Skeletal muscle tissue (tissue), 4 donors: ENCODE measurements around the gene SORCS1. TPM values are rescaled to one million over a fixed set of nuclear protein-coding genes. Genes with fewer than 3 reads are reported as not detected.

Source experiments
- H3K27ac ChIP-seq: one replicate; pipeline ENCODE4 v1.7.0; 2013; ENCODE audit warnings: mild to moderate bottlenecking, low read depth, low read length, inconsistent platforms
- H3K27me3 ChIP-seq, 3 donors: one replicate each; pipeline ENCODE4 v1.7.0; 2013; ENCODE audit warnings: low read length in 3 of 3; ENCODE audit not compliant: control insufficient read depth in 3 of 3, insufficient read depth in 3 of 3
- H3K36me3 ChIP-seq, 3 donors: one replicate each; pipeline ENCODE4 v1.7.0; 2013; ENCODE audit warnings: low read length in 3 of 3; ENCODE audit not compliant: control insufficient read depth in 3 of 3, insufficient read depth in 3 of 3
- H3K4me1 ChIP-seq, 3 donors: one replicate each; pipeline ENCODE4 v1.7.0; 2013; ENCODE audit warnings: low read length in 3 of 3, mild to moderate bottlenecking in 3 of 3; ENCODE audit not compliant: control insufficient read depth in 3 of 3, insufficient read depth in 3 of 3
- H3K4me3 ChIP-seq, 3 donors: one replicate each; pipeline ENCODE4 v1.7.0; 2013; ENCODE audit warnings: low read length in 3 of 3
- H3K9ac ChIP-seq, 3 donors: one replicate each; pipeline ENCODE4 v1.7.0; 2013; ENCODE audit warnings: low read length in 3 of 3, mild to moderate bottlenecking in 3 of 3, moderate library complexity in 2 of 3, low read depth in 1 of 3
- H3K9me3 ChIP-seq, 3 donors: one replicate each; pipeline ENCODE4 v1.7.0; 2013; ENCODE audit warnings: low read length in 3 of 3; ENCODE audit not compliant: control insufficient read depth in 3 of 3
- total RNA-seq: library from RNA; depleted of rRNA; stranded (reverse); fragments of >200 nt; gene quantifications from one replicate; pipeline ENCODE4 v1.2.3, GENCODE V29; 2014
- donor health status: Osteomylitis.

The SORCS1 gene
- total RNA-seq, 1 donor from 2014 or later = 4.2 TPM

DNA sequence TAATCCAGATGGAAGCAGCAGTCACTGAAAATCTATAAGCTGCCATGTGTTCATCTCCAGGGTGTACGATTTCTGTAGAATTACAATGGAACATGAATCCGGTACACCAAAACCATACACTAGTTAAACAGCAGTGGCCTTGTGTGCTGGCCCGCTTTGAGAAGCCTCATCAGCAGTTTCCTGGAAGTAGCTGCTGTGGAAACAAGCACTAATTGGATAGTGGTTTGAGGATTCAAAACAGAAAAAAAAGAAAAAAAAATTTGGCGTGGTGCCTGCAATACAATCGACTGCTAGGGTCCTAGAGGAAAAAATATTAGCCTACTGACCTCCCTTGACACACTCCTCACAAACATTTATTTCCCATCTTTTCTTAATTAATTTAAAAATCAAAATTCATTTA lies 545.9 kb downstream of the SORCS1 start:
- Histone ChIP-seq H3K4me3 (no peak overlapping the region), H3K4me1 (peaks cover 0 to 3% (median 0%) of the 10 kb centered on the region in 3 donors), H3K27me3 (peaks cover 0 to 4% (median 0%) of the 10 kb centered on the region in 3 donors), H3K36me3 (no peaks in the 10 kb centered on the region), H3K9ac (no peak overlapping the region), H3K27ac (no peak overlapping the region), H3K9me3 (no peaks in the 10 kb centered on the region)

DNA sequence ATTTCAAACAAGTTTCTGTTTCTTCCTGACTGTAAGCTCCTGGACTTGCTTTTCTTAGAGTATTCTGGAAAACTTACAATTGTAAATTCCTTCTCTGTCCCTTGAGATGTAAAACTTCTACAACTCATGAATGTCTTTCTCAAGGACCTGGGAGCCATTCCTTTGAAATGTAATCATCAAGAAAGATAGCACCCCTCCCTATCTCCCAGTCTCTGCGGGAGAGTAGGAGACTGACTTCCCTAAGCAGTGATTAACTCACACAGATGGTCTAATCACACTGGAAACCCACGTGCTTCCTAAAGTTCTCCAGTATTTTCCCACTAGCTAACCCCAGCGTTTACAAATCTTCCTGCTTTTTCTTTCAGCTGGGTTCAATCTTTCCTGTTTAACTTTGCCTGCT lies 549.4 kb downstream of the SORCS1 start:
- Histone ChIP-seq H3K27me3 (peaks cover 0 to 4% (median 0%) of the 10 kb centered on the region in 3 donors), H3K4me1 (peaks cover 0 to 3% (median 0%) of the 10 kb centered on the region in 3 donors), H3K9ac (no peak overlapping the region), H3K27ac (no peak overlapping the region), H3K4me3 (no peak overlapping the region), H3K9me3 (no peaks in the 10 kb centered on the region), H3K36me3 (no peaks in the 10 kb centered on the region)

DNA sequence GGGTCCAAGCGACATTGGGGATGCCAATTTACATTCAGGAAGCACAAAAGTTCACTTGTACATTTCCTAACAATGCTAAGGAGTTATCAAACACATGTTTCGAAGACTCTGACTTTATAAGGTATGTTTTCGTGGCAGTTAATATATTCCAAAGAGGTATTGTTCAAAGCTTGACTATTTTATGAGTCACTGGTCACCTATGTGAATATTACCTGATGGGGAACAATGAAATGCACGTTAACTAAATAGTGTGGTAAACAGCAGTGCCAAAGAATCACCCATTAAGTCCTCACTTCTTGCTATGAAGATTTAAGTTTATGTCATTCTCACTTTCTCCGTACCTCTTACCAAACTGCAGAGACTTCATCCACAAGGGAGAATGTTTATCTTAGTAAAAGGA lies 550.2 kb downstream of the SORCS1 start:
- Histone ChIP-seq H3K27me3 (peaks cover 0 to 4% (median 0%) of the 10 kb centered on the region in 3 donors), H3K36me3 (no peaks in the 10 kb centered on the region), H3K27ac (no peak overlapping the region), H3K4me1 (peaks cover 0 to 3% (median 0%) of the 10 kb centered on the region in 3 donors), H3K9me3 (no peaks in the 10 kb centered on the region), H3K4me3 (no peak overlapping the region), H3K9ac (no peak overlapping the region)

- Histone ChIP-seq H3K36me3 (no peaks in the 10 kb centered on the region), H3K27me3 (peaks cover 0 to 4% (median 0%) of the 10 kb centered on the region in 3 donors), H3K9me3 (no peaks in the 10 kb centered on the region), H3K4me3 (no peak overlapping the region), H3K4me1 (no peaks in the 10 kb centered on the region), H3K9ac (no peak overlapping the region), H3K27ac (no peak overlapping the region)
These were observed 552.1 kb downstream of the SORCS1 start for GRCh38 chr10:106612381-106612780.

GRCh38 chr10:106609470-106610266 lies 554.8 kb downstream of the SORCS1 start:
- no peaks in the 10 kb centered on the region for H3K36me3 ChIP-seq
- H3K9me3 ChIP-seq = no peaks in the 10 kb centered on the region
- H3K4me3 ChIP-seq = no peak overlapping the region
- H3K9ac ChIP-seq = no peak overlapping the region
- no peak overlapping the region for H3K27ac ChIP-seq
- no peaks in the 10 kb centered on the region for H3K27me3 ChIP-seq
- no peaks in the 10 kb centered on the region for H3K4me1 ChIP-seq

GRCh38 chr10:106608066-106608465 lies 556.4 kb downstream of the SORCS1 start:
- H3K27ac ChIP-seq = no peak overlapping the region
- no peaks in the 10 kb centered on the region for H3K36me3 ChIP-seq
- H3K9ac ChIP-seq = no peak overlapping the region
- H3K4me3 ChIP-seq = no peak overlapping the region
- H3K9me3 ChIP-seq = no peaks in the 10 kb centered on the region
- H3K4me1 ChIP-seq = no peaks in the 10 kb centered on the region
- H3K27me3 ChIP-seq = peaks cover 0 to 2% (median 0%) of the 10 kb centered on the region in 3 donors

DNA sequence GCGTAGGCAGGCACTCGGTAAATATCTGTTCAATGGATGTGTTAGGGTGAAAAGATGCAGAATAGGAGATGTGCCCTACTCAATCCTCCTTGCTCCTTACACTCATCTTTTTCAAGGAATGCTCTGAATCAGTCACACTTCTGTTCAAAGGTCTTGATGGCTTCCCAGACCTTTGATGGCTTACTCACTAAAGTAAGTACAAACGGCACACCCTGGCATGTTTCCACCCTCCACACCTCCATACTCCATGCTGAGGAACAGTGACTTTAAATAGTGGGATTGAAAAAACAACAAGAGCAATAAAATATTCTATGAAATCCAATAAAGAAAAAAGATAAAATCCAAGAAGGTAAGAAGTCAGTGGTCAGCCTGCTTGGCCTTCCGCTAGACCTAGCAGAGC lies 569.2 kb downstream of the SORCS1 start:
- H3K9ac ChIP-seq = no peak overlapping the region
- no peak overlapping the region for H3K4me3 ChIP-seq
- H3K27me3 ChIP-seq = no peaks in the 10 kb centered on the region
- H3K27ac ChIP-seq = no peak overlapping the region
- no peaks in the 10 kb centered on the region for H3K36me3 ChIP-seq
- H3K9me3 ChIP-seq = no peaks in the 10 kb centered on the region
- no peaks in the 10 kb centered on the region for H3K4me1 ChIP-seq

DNA sequence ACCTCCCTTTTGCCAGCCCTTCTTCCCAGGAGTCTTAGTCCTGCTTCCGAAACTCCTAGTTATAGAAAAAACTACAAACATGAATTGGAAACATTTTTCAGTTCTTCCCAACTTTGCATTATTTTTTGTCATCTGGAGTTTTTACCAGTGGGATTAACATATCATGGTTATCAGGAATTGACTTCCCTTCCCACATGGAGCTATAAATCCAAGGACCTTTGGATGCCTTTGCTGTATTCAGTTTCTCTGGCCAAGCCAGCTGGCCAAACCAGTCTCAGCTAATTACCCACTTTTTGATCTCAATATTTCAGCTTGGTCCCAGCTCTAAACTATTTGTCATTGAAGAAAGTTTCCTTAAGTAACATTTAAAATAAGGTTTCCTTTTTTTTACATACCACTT lies 570.6 kb downstream of the SORCS1 start:
- Histone ChIP-seq H3K36me3 (no peaks in the 10 kb centered on the region), H3K27ac (no peak overlapping the region), H3K9ac (no peak overlapping the region), H3K9me3 (no peaks in the 10 kb centered on the region), H3K4me1 (no peaks in the 10 kb centered on the region), H3K27me3 (no peaks in the 10 kb centered on the region), H3K4me3 (no peak overlapping the region)

GRCh38 chr10:106592396-106592795 lies 572.1 kb downstream of the SORCS1 start:
- no peak overlapping the region for H3K27ac ChIP-seq
- H3K9ac ChIP-seq = no peak overlapping the region
- no peaks in the 10 kb centered on the region for H3K36me3 ChIP-seq
- H3K4me3 ChIP-seq = no peak overlapping the region
- no peaks in the 10 kb centered on the region for H3K27me3 ChIP-seq
- H3K9me3 ChIP-seq = no peaks in the 10 kb centered on the region
- no peaks in the 10 kb centered on the region for H3K4me1 ChIP-seq

- Histone ChIP-seq H3K27ac (no peak overlapping the region), H3K4me1 (no peaks in the 10 kb centered on the region), H3K4me3 (no peak overlapping the region), H3K9me3 (no peaks in the 10 kb centered on the region), H3K27me3 (no peaks in the 10 kb centered on the region), H3K9ac (no peak overlapping the region), H3K36me3 (no peaks in the 10 kb centered on the region)
These were observed 582.2 kb downstream of the SORCS1 start for GRCh38 chr10:106582291-106582690.
